GM18526 (cell line): ENCODE results near the gene USP54.

Source experiments
- POLR2A ChIP-seq: IDR thresholded peaks from 3 replicates; pipeline ENCODE4 v1.6.1; 2011; ENCODE audit not compliant: insufficient read length; ENCODE audit errors: extremely low read depth

USP54 gene

GRCh38 chr10:73497623-73498022 lies 93.5 kb downstream of the USP54 start:
- no peak for TF ChIP-seq POLR2A

GRCh38 chr10:73495884-73496674 lies 95.1 kb downstream of the USP54 start, which contains the start of gene PPP3CB:
Gene PPP3CB, minus strand, starts transcription at chr10:73496024. Its CDS starts 135 bp downstream, at chr10:73495889.
- TF ChIP-seq POLR2A: no peak

GRCh38 chr10:73495226-73495883 lies 95.8 kb downstream of the USP54 start:
- peak; percentile 83 for TF ChIP-seq POLR2A

DNA sequence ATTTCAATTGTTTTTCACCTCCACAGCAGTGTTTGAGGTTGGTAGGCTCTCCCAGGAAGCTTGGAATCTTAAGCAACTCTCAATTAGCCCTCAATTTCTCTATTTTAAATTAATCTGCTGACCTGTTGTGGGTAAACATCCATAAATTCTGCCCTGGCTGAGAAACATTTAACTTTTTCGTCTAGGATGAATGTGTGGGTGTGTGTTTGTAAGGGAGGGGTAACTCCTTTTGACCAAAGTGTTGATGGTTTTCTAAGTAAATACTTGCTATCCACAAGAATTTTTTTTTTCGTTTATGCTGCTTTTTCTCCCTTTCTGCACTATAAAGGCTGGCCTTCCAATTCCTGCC lies 96.3 kb downstream of the USP54 start:
- no peak for TF ChIP-seq POLR2A

- TF ChIP-seq POLR2A: no peak
Measured at GRCh38 chr10:73494213-73494612, 96.9 kb downstream of the USP54 start.

GRCh38 chr10:73493781-73494180 lies 97.4 kb downstream of the USP54 start:
- no peak for TF ChIP-seq POLR2A

DNA sequence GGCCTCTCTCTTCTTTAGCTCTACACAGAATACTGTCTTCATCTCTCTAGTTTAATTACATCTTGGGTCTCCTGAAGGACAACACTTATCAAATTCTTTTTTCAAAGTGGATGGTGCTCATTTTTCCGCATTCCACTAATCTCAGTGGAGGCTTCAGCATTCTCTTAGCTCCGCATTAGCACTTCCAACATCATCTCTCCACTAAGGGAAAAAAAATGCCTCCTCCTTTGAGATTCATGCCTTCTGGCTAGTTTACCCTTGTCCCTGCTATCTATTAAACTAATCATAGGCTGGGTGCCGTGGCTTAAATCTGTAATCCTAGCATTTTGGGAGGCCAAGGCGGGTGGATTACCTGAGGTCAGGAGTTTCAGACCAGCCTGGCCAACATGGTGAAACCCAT lies 104.5 kb downstream of the USP54 start:
- TF ChIP-seq POLR2A: no peak

DNA sequence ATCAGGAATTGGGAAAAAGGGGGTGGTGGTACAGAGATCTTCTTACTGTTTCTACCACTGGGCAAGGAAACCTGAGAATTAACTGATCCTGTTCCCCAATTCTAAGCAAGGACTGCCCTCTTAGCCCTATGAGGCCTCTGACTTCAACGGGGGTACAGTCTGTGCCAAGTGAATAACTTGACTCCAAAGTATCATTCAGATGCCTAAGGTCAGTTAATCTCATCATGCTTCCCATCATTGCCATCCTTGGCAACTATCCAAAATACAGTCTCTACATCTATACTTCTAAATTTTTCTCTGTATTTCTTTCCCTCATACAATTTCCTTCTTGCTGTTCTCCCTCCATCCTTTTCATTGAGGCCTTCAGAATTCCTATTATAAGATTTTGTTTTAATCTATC lies 105.8 kb downstream of the USP54 start:
- no peak for TF ChIP-seq POLR2A

DNA sequence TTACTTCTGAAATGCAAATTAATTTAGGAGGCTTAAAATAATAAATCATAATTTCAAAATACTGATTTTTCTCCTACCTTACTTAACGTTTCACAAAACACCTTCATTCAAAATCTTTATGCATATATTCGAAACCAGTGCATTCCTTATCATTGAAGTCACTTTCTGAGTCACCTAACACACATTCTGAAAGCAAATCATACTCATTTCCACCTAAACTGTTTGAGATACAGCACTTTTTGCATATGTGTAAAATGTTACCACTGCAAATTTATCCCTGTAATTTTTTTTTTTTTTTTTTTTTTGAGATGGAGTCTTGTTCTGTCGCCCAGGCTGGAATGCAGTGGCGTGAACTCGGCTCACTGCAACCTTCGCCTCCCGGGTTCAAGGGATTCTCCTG lies 111.0 kb downstream of the USP54 start:
- no peak for TF ChIP-seq POLR2A

DNA sequence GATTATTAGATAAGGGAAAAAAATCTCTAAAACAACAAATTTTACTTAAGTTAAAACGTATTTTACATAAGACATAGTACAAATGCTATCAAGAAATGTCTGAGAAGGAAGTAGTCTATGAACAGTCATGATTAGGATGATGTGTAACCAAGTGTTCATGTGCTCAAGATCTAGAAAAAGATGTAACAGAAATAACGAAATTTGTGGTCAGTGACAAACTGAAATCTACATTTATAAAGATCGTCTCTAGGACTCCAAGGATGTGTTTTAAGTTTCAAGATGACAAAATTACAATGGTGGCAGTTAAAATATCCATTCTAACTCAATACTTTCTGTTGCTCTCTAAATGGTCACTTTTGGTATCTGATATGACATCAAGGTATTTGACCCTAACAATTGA lies 112.5 kb downstream of the USP54 start:
- TF ChIP-seq POLR2A: no peak

- TF ChIP-seq POLR2A: no peak
Measured at GRCh38 chr10:73471226-73471625, 119.9 kb downstream of the USP54 start.

DNA sequence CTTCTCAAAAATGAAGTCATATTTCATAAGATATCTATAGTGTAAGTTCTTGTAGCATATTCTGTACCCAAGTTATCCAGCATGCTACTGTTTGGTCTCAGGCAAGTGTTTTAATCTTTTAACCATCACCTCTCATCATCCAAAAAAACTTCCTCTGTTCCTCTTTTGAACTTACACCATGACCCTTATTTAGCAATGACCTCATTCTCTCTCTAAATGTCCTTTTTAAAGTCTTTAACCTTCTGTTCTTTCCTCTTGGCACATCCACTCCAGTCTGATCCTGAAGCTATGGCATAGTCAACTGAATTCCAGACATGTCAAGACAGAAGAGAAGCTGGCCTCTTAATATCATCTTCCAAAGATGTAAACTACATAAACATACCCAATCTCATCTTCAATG lies 121.6 kb downstream of the USP54 start:
- TF ChIP-seq POLR2A: no peak

- TF ChIP-seq POLR2A: no peak
Measured at GRCh38 chr10:73467206-73467605, 123.9 kb downstream of the USP54 start.

DNA sequence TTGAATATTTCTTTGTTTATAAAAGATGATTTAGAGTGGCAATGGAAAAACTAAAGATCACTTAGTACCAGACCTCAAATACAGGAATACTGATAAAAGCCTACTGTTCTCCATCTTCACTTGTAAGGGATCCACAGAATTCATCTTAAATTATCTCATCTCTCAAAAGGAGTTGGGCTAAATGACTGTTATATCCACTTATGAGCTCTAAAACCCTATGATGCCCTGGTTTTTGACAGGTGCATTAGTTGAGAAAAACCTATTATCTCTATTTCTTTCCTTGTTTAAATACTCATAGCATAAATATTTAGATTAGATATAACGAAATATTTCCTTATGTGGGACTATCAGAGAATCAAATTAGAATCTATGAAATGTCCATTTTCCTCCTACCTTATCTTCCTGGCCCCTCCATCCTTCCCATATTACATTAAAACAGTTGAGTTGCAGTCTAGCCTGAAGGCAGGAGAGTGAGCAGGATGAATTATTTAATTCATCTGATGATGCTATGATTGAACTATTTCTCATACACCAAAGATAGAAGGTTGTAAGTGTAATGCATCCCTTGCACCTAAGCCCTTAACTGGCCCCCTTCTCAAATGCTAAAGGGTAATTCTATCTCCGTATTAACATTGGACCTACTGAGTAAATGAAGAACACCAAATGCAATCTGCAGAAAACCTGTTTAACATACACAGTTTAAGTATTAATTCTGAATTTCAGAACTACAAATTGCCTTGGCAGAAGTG lies 125.0 kb downstream of the USP54 start:
- no peak for TF ChIP-seq POLR2A

- no peak for TF ChIP-seq POLR2A
Measured at GRCh38 chr10:73460897-73461296, 130.2 kb downstream of the USP54 start.

DNA sequence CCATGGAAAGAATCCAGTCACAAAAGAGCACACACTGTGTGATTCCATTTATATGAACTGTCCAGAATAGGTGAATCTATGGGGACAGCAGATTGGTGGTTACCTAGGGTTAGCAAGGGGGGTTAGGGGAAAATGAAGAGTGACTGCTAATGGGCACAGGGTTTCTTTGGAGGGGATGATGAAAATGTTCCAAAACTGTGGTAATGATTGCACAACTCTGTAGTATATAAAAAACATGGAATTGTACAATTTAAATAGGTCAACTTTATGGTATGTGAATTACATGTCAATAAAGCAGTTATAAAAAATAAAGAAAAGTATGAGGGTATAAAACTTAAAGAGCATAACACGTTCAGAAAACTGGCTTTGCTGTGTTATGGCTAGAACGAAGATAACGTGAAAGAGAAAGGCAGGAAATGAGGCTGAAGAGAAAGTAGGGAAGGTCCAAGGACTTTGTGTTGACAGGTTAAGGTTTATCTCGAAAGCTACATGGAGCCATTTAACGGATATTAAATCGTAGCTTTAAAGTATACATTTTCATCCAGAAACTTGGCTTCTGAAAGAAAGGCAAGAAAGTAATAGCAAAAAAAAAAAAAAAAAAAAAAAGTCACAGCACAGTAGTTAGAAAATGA lies 131.3 kb downstream of the USP54 start:
- no peak for TF ChIP-seq POLR2A

- TF ChIP-seq POLR2A: no peak
Measured at GRCh38 chr10:73456187-73456890, 134.8 kb downstream of the USP54 start.
